A549 treated with dexamethasone at 1 μM for 4 hours (cell line): ENCODE measurements around the gene KLRK1. TPM values are rescaled to one million over a fixed set of nuclear protein-coding genes. Genes with fewer than 3 reads are reported as not detected.

Experiments used
- total RNA-seq: library from RNA; stranded (reverse); fragments of 200-300 nt; extraction: Qiagen RNA extraction; gene quantifications from 5 replicates; pipeline ENCODE4 v1.2.3, GENCODE V29; 2022

KLRK1 gene
- 0.13 TPM in 1 of 5 replicates, not detected in the others for total RNA-seq

DNA sequence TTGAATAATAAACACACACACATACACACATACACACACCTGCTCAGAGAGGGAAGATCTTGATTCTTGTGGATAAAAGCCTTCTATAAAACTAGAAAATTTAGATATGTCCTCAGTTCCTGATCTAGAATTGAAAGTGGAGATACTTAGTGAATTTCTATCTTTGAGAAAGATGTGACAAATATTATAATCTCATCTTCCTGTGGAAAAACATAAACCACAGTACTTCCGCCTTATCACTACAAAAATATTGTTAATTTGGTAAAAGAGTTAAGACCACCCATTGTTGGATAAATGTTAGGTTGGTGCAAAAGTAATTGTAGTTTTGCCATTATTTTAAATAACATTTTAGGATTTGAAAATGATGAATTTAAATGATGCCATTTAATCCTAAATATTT lies at the start of gene KLRK1:
TSS of gene KLRK1 (minus strand) at position 138 of the 400 bp plus-strand sequence. CDS start 1,231 bp downstream, outside the sequence.

DNA sequence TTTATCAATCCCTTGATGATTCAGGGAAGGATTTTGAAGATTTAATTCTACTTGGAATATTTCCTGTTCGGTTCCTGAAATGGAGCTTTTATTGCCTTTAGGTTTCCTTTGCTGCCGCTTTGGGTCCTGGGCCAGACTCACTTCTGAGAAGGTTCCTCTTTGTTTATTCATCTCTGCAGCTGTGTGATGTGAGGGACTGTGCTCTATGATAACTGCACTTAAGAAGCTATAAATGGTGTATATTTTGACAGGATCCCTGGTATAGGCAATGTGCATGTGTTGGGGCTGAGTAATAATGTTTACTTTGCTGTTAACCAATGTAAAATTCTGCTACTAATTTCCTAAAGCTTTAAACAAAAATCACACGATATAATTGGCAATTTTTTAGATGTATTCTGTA lies 46.0 kb upstream of the KLRK1 start, which contains the start of gene KLRC2:
TSS of gene KLRC2 (minus strand) at position 195 of the 400 bp plus-strand sequence. CDS start at position 171, 24 bp downstream.

GRCh38 chr12:10420334-10420733 lies 30.5 kb upstream of the KLRK1 start, which contains the start of gene KLRC3:
Gene KLRC3 (minus strand): TSS chr12:10420595. CDS start chr12:10420550, 45 bp downstream.

GRCh38 chr12:10409392-10409791 lies 19.6 kb upstream of the KLRK1 start, which contains the start of gene KLRC4:
Gene KLRC4 (minus strand): TSS chr12:10409757. CDS start chr12:10409575, 182 bp downstream.

Other genes with a start within 250 kb of the KLRK1 start
- gene OLR1, start 217.9 kb downstream of the KLRK1 start, total RNA-seq, result 0.61 to 1.4 TPM (median 0.82 TPM) in 5 replicates
- 0.05 to 0.20 TPM (median 0.11 TPM) in 5 replicates for gene TMEM52B, start 211.0 kb downstream of the KLRK1 start, total RNA-seq
- 31.0 to 48.5 TPM (median 38.3 TPM) in 5 replicates for gene GABARAPL1, start 177.2 kb downstream of the KLRK1 start, total RNA-seq
- not detected in 5 replicates for gene KLRD1, start 82.2 kb downstream of the KLRK1 start, total RNA-seq
- gene KLRC4, start 19.7 kb upstream of the KLRK1 start, total RNA-seq, result not detected in 5 replicates
- 0.13 to 0.24 TPM (median 0.16 TPM) in 4 of 5 replicates, not detected in the other for gene KLRC3, start 30.6 kb upstream of the KLRK1 start, total RNA-seq
- 1.5 to 2.1 TPM (median 1.7 TPM) in 5 replicates for gene KLRC2, start 46.0 kb upstream of the KLRK1 start, total RNA-seq
- gene KLRC1, start 63.3 kb upstream of the KLRK1 start, total RNA-seq, result not detected in 5 replicates
- gene EIF2S3B, start 115.8 kb upstream of the KLRK1 start, total RNA-seq, result 0.66 to 0.89 TPM (median 0.76 TPM) in 5 replicates
- gene MAGOHB, start 223.6 kb upstream of the KLRK1 start, total RNA-seq, result 40.4 to 75.6 TPM (median 46.4 TPM) in 5 replicates